HG02798 (cell line): ENCODE results near the gene BUD31.
A peak's percentile ranks its signal among the peaks of the same experiment; 100 is the strongest.
"Not testable (repeated sequence)": the region's sequence is repeated elsewhere in the genome, so short reads cannot be mapped to it uniquely, and the experiment has no call there.

ENCODE experiments used
- ATAC-seq: cut with Tn5 transposase; IDR thresholded peaks from one replicate; pipeline ENCODE4 v1.9.1; 2021; ENCODE audit warnings: mild to moderate bottlenecking; ENCODE audit not compliant: unreplicated experiment, poor library complexity

BUD31 gene

DNA sequence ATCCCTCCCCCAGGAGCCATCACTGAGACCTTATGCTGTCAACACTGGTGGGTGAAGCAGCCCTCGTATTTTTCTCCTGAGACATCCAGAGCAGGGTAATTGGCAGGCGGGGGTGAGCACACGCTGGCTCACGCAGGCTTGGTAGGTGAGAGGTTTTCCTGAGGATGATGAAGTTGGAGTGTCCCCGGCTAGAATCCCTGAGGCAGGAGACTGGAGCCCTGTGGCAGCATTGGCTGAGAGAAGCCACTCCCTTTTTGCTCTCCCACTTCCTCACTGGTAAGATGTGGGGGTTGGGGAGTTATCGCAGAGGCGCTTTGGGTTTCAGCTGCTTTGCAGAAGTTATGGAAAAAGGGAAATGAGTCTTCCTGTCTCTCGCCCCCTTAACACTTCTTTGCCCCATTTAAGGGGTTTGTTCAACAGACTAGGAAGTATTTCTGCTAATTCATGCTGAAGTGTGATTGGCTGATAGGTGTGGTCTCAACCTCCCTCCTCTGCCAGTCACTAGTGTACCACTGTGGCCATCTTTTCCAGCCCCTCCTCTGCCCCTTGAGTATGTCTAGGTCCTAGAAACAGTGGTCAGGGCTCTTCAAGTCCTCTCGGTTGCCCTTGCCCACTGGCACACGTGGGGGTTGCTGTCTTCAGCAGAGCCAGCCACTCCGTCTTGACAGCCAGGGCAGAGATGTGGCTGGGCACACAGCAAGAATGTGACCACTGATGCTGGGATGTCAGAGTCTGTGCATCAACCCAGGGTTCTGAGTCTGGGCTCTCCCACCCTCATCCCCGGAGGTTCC, 28.5 kb upstream of the BUD31 start:
- ATAC-seq: peak; percentile 36

DNA sequence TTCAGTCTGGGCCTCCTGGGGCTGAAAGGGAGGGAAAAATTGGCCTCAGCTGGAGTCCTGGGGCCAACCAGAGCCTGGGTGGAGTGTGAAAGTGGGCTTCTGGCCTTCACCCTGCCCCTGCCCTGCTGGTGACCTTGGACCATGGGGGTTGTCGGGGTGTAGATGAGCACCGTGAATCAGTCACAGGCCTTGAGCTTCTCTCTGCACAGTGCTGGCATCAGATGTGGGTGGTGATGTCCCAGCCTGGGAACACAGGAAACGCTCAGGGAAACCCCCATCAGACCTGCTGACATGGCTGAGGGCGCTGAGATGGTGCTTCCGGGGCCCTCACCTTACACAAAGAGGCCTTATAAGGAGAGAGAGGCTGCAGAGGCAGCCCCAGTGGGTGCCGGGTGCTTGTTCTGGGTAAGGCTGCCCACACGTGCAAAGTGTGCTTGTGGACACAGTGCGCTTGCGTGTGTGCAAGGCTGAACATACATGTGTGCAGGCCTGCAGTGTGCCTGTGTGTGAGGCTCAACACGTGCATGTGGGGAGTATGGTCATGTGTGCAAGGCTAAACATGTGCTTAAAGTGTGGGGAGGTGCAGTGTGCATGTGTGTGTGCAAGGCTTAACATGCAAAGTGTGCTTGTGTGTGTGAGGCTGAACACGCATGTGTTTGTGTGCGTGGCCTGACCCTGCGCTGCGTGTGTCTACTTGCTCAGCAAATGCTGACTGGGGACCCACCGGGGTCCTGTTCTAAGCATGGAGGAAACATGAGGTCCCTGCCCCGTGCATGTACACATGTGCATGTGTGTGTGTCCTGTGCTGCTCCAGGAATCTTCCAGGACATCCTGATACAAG, 27.7 kb upstream of the BUD31 start:
- ATAC-seq: peak; percentile 82

GRCh38 chr7:99381664-99382075, 27.1 kb upstream of the BUD31 start:
- no peak for ATAC-seq

- ATAC-seq: no peak
Observed at GRCh38 chr7:99383203-99383602, 25.6 kb upstream of the BUD31 start.

DNA sequence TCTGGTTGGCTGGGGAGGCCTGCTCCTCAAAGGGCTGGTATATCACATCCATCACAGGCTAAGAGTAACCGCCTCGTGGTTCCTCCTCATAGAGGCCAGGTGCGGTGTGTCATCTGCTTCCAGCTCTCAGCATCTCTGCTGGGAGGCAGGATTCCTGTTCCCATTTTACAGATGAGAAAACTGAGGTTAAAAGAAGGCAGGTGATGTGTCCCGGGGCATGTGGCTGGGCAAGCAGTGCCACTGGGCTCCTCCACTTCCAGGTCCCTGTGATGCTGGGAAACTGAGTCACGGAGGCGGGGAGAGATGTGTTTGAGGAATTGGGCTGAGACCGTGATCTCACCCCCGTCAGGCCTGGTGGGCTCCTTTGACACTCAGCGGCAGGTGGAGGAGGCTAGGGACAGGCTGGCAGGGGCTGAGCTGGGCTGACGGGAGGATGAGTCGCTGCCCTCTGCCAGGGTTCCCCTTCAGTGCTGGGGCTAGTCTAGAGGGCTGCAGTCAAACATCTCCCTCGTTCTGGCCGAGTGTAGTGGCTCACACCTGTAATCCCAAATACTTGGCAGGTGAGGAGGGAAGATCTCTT, 24.9 kb upstream of the BUD31 start:
- ATAC-seq: no peak

GRCh38 chr7:99384523-99384922, 24.2 kb upstream of the BUD31 start:
- no peak for ATAC-seq

DNA sequence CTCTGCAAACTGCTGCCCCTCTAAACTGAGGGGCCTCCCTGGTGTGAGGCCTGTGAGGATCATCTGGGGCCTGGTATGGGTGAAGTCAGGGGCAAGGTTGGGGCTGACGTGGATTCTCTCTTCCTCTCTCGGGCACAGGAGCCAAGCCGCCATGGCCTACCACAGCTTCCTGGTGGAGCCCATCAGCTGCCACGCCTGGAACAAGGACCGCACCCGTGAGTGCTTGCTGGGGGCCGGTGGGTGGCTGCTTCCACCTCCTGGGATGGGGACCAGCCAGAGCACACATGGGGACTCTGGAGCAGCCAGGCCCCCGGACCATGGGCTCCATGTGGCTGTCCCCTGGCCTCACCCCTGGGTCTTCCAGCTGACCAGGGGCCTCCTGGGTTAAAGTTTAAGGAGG, 23.2 kb upstream of the BUD31 start:
- no peak for ATAC-seq

DNA sequence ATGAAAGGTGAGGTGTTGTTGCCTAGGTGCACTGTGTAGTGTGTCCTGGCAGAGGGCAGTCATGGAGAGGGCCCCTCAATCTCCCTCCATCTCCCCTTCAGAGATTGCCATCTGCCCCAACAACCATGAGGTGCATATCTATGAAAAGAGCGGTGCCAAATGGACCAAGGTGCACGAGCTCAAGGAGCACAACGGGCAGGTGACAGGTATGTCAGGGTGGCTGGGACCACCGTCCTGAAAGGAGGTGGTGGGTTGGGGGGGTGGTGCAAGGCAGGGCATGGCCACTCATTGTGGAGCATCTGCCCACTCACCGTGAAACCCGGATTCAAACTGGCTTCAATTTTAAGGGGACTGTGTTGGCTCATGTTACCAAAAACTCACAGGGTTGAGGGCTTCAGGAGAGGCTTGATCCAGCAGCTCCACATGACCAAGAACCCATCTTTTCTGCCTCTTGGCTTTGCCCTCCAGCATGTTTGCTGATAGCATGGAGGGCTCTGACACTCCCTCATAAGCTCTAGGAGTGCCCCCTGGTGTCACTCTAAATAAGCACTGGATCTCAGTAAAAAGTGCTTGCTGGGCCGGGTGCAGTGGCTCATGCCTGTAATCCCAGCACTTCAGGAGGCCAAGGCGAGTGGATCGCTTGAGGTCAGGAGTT, 22.1 kb upstream of the BUD31 start:
- peak; percentile 32 for ATAC-seq

DNA sequence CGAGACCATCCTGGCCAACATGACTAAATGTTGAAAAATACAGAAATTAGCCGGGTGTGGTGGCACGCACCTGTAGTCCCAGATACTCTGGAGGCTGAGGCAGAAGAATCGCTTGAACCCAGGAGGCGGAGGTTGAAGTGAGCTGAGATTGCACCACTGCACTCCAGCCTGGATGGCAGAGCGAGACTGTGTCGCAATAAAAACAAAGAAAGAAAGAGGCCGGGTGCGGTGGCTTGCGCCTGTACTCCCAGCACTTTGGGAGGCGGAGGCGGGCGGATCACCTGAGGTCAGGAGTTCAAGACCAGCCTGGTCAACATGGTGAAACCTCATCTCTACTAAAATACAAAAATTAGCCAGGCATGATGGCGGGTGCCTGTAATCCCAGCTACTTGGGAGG, 21.5 kb upstream of the BUD31 start:
- ATAC-seq: not testable (repeated sequence)

- ATAC-seq: no peak
Observed at GRCh38 chr7:99387912-99388311, 20.9 kb upstream of the BUD31 start.

DNA sequence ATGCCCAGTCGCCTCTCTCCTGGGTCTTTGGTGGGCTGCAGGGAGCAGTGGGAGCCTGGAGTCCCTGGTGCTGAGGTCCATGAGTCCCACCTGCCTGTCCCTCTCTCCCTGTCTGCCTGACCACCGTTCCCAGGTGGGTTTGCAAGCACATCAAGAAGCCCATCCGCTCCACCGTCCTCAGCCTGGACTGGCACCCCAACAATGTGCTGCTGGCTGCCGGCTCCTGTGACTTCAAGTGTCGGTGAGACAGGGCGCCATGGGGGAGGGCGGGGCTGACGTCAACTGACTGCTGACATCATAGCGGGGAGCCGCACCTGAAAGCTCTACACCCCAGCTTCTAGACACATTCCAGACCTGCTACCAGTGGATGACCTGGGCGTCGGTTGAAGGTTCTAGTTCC, 19.0 kb upstream of the BUD31 start:
- no peak for ATAC-seq

- no peak for ATAC-seq
Observed at GRCh38 chr7:99390941-99391602, 17.7 kb upstream of the BUD31 start.

- ATAC-seq: no peak
Observed at GRCh38 chr7:99392046-99392445, 16.7 kb upstream of the BUD31 start.

- peak; percentile 72 for ATAC-seq
Observed at GRCh38 chr7:99392659-99393354, 16.0 kb upstream of the BUD31 start.

DNA sequence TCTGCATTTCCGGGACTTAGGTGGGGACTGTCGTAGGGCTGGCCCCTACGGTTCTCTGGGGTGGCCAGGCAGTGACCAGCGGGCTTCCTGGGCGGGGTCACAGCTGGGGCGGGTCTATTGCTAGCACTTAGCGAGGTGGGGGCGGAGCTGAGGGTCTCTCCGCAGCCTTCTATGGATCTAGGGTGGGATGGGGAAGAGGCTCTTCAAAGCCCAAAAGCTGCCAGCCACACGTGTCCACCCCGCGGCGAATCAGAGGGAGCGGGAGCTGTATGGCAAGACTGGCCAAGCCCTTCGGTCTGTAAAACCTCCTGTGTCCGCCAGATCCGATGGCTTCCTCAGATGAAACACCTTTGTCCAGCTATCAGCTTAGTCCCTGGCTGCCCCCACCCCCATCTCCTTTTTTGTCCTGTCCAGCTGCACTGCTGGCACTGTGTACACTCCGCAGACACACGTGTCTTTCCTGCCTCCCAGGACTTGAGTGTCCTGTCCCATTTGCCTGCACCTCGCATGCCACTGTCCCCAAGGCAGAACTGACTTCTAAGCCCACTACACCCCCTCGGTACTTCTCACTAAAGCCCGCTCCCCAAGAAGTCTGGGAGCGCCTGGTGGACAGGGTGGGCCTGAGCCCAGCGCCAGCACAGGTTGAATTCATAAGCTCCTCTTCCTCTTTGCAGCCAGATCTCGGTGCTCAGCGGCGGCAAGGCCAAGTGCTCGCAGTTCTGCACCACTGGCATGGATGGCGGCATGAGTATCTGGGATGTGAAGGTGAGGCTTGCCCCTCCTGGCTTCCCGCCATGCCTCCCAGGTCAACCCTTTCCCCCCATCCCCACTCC, 15.2 kb upstream of the BUD31 start:
- no peak for ATAC-seq

DNA sequence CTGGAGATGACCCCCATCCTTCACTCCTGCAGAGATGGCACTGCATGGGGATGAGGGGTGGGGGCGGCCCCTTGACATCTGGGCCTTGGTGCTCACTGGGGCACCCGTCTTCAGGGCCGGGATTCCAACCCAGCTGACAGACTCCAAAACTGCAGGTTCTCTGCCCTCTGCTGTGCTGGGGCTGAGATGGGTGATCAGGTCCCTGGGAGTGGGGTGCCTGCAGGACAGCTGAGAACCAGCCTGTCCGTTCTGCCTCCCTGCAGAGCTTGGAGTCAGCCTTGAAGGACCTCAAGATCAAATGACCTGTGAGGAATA, 14.6 kb upstream of the BUD31 start:
- no peak for ATAC-seq

DNA sequence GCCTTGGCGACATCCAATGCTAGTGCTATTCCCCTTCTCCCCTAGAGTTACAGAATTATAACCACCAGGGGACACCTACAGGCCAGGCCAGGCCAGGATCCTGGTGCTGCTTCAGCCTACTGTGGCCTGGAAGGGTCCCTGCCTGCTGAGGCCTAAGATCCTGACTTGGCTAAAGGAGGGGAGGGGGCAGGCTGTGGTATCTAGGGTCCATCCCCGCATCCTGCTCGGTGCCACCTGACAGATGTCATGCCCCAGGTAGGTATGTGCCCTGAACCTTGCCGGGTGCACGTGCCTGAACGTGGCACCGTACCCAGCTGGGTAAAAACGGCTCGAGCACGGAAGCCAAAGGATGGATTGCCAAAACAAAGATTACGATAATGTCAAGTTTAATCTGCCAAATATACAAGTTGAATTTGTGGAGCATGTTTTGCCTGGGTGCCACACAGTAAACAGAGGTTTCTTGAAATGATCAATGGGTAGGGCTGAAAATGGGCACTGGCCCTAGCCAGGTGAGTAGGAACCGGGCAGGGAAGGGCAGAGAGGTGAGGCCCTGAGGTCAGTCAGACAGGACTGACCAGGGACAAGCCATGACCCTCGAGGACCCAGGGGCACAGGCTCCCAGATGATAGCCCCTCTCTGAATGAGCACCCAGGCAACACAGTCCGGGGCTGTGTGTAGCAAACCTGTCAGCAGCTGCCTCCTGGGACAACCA, 13.0 kb upstream of the BUD31 start:
- ATAC-seq: no peak
